IMR-90 (cell line): ENCODE data around the gene HGFAC. TPM values are rescaled to one million over a fixed set of nuclear protein-coding genes. Genes with fewer than 3 reads are reported as not detected.

Experiments used
- ATAC-seq: fragments of 200-7000 bp; cut with Tn5 transposase; 2 replicates; pipeline ENCODE4 v1.9.1; 2020; ENCODE audit warnings: low read depth, mild to moderate bottlenecking, moderate library complexity
- BruUV-seq: library from RNA; stranded (reverse); fragments of 400-500 nt; replicated peaks from 2 replicates; lab custom pipeline; 2021; lab: Mats Ljungman, UMichigan
- CTCF ChIA-PET: fragments of 300-600 bp; formaldehyde crosslinking; extraction: SDS; loops from one replicate; lab custom pipeline; 2021; ENCODE audit warnings: antibody characterized with exemption; lab: Yijun Ruan, JAX
- POLR2A ChIA-PET: fragments of 300-600 bp; sonication (Branson Sonifier 250); formaldehyde crosslinking; loops from one replicate; lab custom pipeline; 2022; ENCODE audit warnings: antibody characterized with exemption; ENCODE audit not compliant: unreplicated experiment; lab: Charles Lee
- DNase-seq: peaks from one replicate; pipeline ENCODE4 v3.0.0; 2013
- H2AFZ ChIP-seq: replicated peaks from 2 replicates; pipeline ENCODE3; 2013; ENCODE audit warnings: low read length, mild to moderate bottlenecking; ENCODE audit not compliant: poor library complexity
- H2AK5ac ChIP-seq: 2 replicates; pipeline ENCODE4 v1.6.1; 2013; ENCODE audit warnings: low read depth, low read length, inconsistent platforms
- H2AK9ac ChIP-seq: replicated peaks from 2 replicates; pipeline ENCODE3; 2013; ENCODE audit warnings: mild to moderate bottlenecking, low read depth, low read length, moderate library complexity; ENCODE audit not compliant: poor library complexity
- H2BK120ac ChIP-seq: 2 replicates; pipeline ENCODE4 v1.6.1; 2013; ENCODE audit warnings: low read depth, low read length, inconsistent platforms
- H2BK15ac ChIP-seq: 3 replicates; pipeline ENCODE4 v1.6.1; 2013; ENCODE audit warnings: low read depth, low read length, inconsistent platforms
- H2BK20ac ChIP-seq: 2 replicates; pipeline ENCODE4 v1.6.1; 2013; ENCODE audit warnings: low read depth, mild to moderate bottlenecking, inconsistent platforms, low read length, moderate library complexity
- H2BK5ac ChIP-seq: 2 replicates; pipeline ENCODE4 v1.6.1; 2013; ENCODE audit warnings: mild to moderate bottlenecking, low read depth, low read length, inconsistent platforms; ENCODE audit not compliant: poor library complexity, severe bottlenecking
- H3K14ac ChIP-seq: replicated peaks from 2 replicates; pipeline ENCODE4 v1.6.1; 2013; ENCODE audit warnings: low read depth, low read length, inconsistent platforms
- H3K18ac ChIP-seq: 2 replicates; pipeline ENCODE4 v1.6.1; 2013; ENCODE audit warnings: low read depth, low read length, control low read depth
- H3K23ac ChIP-seq: 2 replicates; pipeline ENCODE4 v1.6.1; 2013; ENCODE audit warnings: low read depth, low read length, inconsistent platforms
- H3K27ac ChIP-seq: 2 replicates; pipeline ENCODE4 v1.5.1; 2013; ENCODE audit warnings: mild to moderate bottlenecking, control low read depth, low read length; ENCODE audit not compliant: insufficient read depth
- H3K27me3 ChIP-seq: 2 replicates; pipeline ENCODE4 v1.6.1; 2013; ENCODE audit warnings: low read length; ENCODE audit not compliant: control insufficient read depth, insufficient read depth
- H3K36me3 ChIP-seq: 2 replicates; pipeline ENCODE4 v1.6.1; 2013; ENCODE audit warnings: low read length, mixed read lengths; ENCODE audit not compliant: control insufficient read depth, insufficient read depth
- H3K4ac ChIP-seq: 2 replicates; pipeline ENCODE4 v1.6.1; 2013; ENCODE audit warnings: low read depth, low read length, inconsistent platforms
- H3K4me1 ChIP-seq: 2 replicates; pipeline ENCODE4 v1.6.1; 2013; ENCODE audit warnings: low read length, mixed read lengths; ENCODE audit not compliant: control insufficient read depth, insufficient read depth
- H3K4me2 ChIP-seq: 2 replicates; pipeline ENCODE4 v1.6.1; 2013; ENCODE audit warnings: low read depth, mild to moderate bottlenecking, control low read depth, low read length, moderate library complexity
- H3K4me3 ChIP-seq: 2 replicates; pipeline ENCODE4 v1.5.1; 2013; ENCODE audit warnings: low read depth, mild to moderate bottlenecking, control low read depth, low read length, moderate library complexity; ENCODE audit not compliant: insufficient read depth
- H3K56ac ChIP-seq: 2 replicates; pipeline ENCODE4 v1.6.1; 2013; ENCODE audit warnings: low read length, inconsistent platforms; ENCODE audit not compliant: insufficient read depth; ENCODE audit errors: extremely low read depth
- H3K79me1 ChIP-seq, 2 experiments: 2 replicates each; pipeline ENCODE4 v1.6.1; 2013; ENCODE audit warnings: low read length in 2 of 2, inconsistent platforms in 1 of 2, low read depth in 1 of 2
- H3K9ac ChIP-seq: 2 replicates; pipeline ENCODE4 v1.6.1; 2013; ENCODE audit warnings: low read depth, low read length, control low read depth
- H3K9me1 ChIP-seq: 2 replicates; pipeline ENCODE4 v1.6.1; 2013; ENCODE audit warnings: low read length, inconsistent platforms; ENCODE audit not compliant: insufficient read depth
- H3K9me3 ChIP-seq: 2 replicates; pipeline ENCODE4 v1.6.1; 2013; ENCODE audit warnings: low read length; ENCODE audit not compliant: control insufficient read depth, insufficient read depth
- H4K20me1 ChIP-seq: 2 replicates; pipeline ENCODE4 v1.6.1; 2013; ENCODE audit warnings: low read length, inconsistent platforms; ENCODE audit not compliant: insufficient read depth
- H4K5ac ChIP-seq: 2 replicates; pipeline ENCODE4 v1.6.1; 2013; ENCODE audit warnings: mild to moderate bottlenecking, low read depth, low read length, control low read depth
- H4K8ac ChIP-seq, 2 experiments: 2 replicates each; pipeline ENCODE4 v1.6.1; 2013; ENCODE audit warnings: low read depth in 2 of 2, low read length in 2 of 2, control low read depth in 1 of 2, inconsistent platforms in 1 of 2
- H4K91ac ChIP-seq: 2 replicates; pipeline ENCODE4 v1.6.1; 2013; ENCODE audit warnings: low read depth, low read length, inconsistent platforms; ENCODE audit not compliant: insufficient read depth
- BHLHE40 ChIP-seq: fragments of 150-350 bp; IDR thresholded peaks from 2 replicates; pipeline ENCODE4 v1.6.1; 2016; ENCODE audit warnings: mild to moderate bottlenecking, low read depth, low read length
- CEBPB ChIP-seq: IDR thresholded peaks from 2 replicates; pipeline ENCODE4 v1.6.1; 2012; ENCODE audit warnings: low read depth, low read length, improper control_type of control experiment
- CHD1 ChIP-seq: IDR thresholded peaks from 2 replicates; pipeline ENCODE4 v1.6.1; 2012; ENCODE audit warnings: low read depth, low read length, improper control_type of control experiment
- FOS ChIP-seq: fragments of 150-350 bp; IDR thresholded peaks from 2 replicates; pipeline ENCODE4 v1.6.1; 2016; ENCODE audit warnings: low read depth, low read length
- MAFK ChIP-seq: IDR thresholded peaks from 2 replicates; pipeline ENCODE4 v1.6.1; 2012; ENCODE audit warnings: low read depth, low read length, improper control_type of control experiment
- MXI1 ChIP-seq: IDR thresholded peaks from 2 replicates; pipeline ENCODE4 v1.6.1; 2012; ENCODE audit warnings: low read depth, mild to moderate bottlenecking, low read length, moderate library complexity, borderline replicate concordance
- NFE2L2 ChIP-seq: fragments of 150-350 bp; IDR thresholded peaks from 2 replicates; pipeline ENCODE4 v1.6.1; 2016; ENCODE audit warnings: low read depth, mild to moderate bottlenecking, low read length
- POLR2A ChIP-seq: IDR thresholded peaks from 2 replicates; pipeline ENCODE4 v1.6.1; 2012; ENCODE audit warnings: mild to moderate bottlenecking, low read depth, low read length
- RAD21 ChIP-seq: IDR thresholded peaks from 2 replicates; pipeline ENCODE4 v1.6.1; 2012; ENCODE audit warnings: low read length, improper control_type of control experiment
- RCOR1 ChIP-seq: IDR thresholded peaks from 2 replicates; pipeline ENCODE4 v1.6.1; 2012; ENCODE audit warnings: mild to moderate bottlenecking, low read length, improper control_type of control experiment; ENCODE audit not compliant: insufficient replicate concordance
- RFX5 ChIP-seq: IDR thresholded peaks from 2 replicates; pipeline ENCODE4 v1.8.0; 2012; ENCODE audit warnings: low read depth, mild to moderate bottlenecking, low read length, moderate library complexity
- SMC3 ChIP-seq: fragments of 150-350 bp; IDR thresholded peaks from 2 replicates; pipeline ENCODE4 v1.6.1; 2016; ENCODE audit warnings: low read depth, mild to moderate bottlenecking, antibody characterized with exemption, low read length, moderate library complexity
- WGBS, 2 experiments: methylation state at CpG; one replicate each; pipeline versions ENCODE4 v1.1.5 to v1.1.7; 2013; ENCODE audit warnings: missing lambda C conversion rate in 2 of 2; ENCODE audit not compliant: insufficient read length in 1 of 2; ENCODE audit errors: extremely low coverage in 2 of 2; 5-methylcytosine and 5-hydroxymethylcytosine counted together
- dilution Hi-C: fragments of 300-500 bp; cut with HindIII; formaldehyde crosslinking; loops from one replicate; pipeline ENCODE4 v1.14.3; 2018; ENCODE audit warnings: low sequenced_read_pairs; ENCODE audit not compliant: unreplicated experiment
- in situ Hi-C: fragments of 300-500 bp; cut with MboI; formaldehyde crosslinking; loops from 3 replicates; pipeline ENCODE4 v1.14.3; 2019; ENCODE audit warnings: low sequenced_read_pairs, inconsistent platforms, mixed read lengths
- intact Hi-C: fragments of 100-400 bp; cut with micrococcal nuclease; formaldehyde crosslinking; loops from 2 replicates; pipeline ENCODE4 v1.10.0; 2022
- polyA plus RNA-seq, 3 experiments: library from polyadenylated mRNA; depleted of rRNA; stranded (reverse); fragments of >200 nt; gene quantifications; 2 replicates each; pipeline ENCODE4 v1.2.3, GENCODE V29; 2012; ENCODE audit warnings: low replicate concordance in 1 of 3
- total RNA-seq: library from RNA; depleted of rRNA; stranded (reverse); fragments of >200 nt; gene quantifications from 2 replicates; pipeline ENCODE4 v1.2.3, GENCODE V29; 2012

HGFAC gene
- total and polyA plus RNA-seq, 2 of the 4 experiments (the other 2 are of a cell fraction), result 0.05 TPM; not detected in 1

GRCh38 chr4:3461515-3462291 is 19.9 kb downstream of the HGFAC start:
- Histone ChIP-seq H3K9ac (no peak overlapping the region), H3K27me3 (peaks cover 56% of the 10 kb centered on the region), H3K56ac (no peak overlapping the region), H3K14ac (no peak overlapping the region), H3K27ac (no peak overlapping the region), H2BK5ac (no peak overlapping the region), H3K4me1 (no peaks in the 10 kb centered on the region), H3K36me3 (no peaks in the 10 kb centered on the region), H4K5ac (no peak overlapping the region), H3K18ac (no peak overlapping the region), H4K8ac (no peak overlapping the region), H2BK15ac (no peak overlapping the region), H2BK20ac (no peak overlapping the region), H4K91ac (no peak overlapping the region), H3K4me3 (no peak overlapping the region), H3K4me2 (no peak overlapping the region), H2AK5ac (no peak overlapping the region), H3K4ac (no peak overlapping the region), H3K23ac (no peak overlapping the region), H3K9me1 (no peaks in the 10 kb centered on the region), H3K9me3 (no peaks in the 10 kb centered on the region), H2BK120ac (no peak overlapping the region), H3K79me1 (no peaks in the 10 kb centered on the region), H2AFZ (peak overlapping the region; percentile 32), H2AK9ac (no peak overlapping the region), H4K20me1 (no peaks in the 10 kb centered on the region)
- TF ChIP-seq RCOR1, result no peak
- TF ChIP-seq CEBPB, result no peak
- no peak for TF ChIP-seq CHD1
- TF ChIP-seq BHLHE40, result no peak
- TF ChIP-seq RAD21, result no peak
- no peak for TF ChIP-seq MXI1
- TF ChIP-seq NFE2L2, result no peak
- no peak for TF ChIP-seq POLR2A
- TF ChIP-seq MAFK, result no peak
- TF ChIP-seq RFX5, result no peak
- no peak for TF ChIP-seq SMC3
- TF ChIP-seq FOS, result no peak
- dilution Hi-C loops, result no loop called here
- DNase-seq (no peak), ATAC-seq (no peak)
- BruUV-seq, result no TSS peak
- POLR2A ChIA-PET, result no interaction called here
- CTCF ChIA-PET, result no interaction called here
- in situ Hi-C loops, result no loop called here
- WGBS, 2 experiments, result 95% methylated on average over 5 of the region's 25 CpGs; no CpG with 5 or more reads in 1 of the 2 experiments
- intact Hi-C loops, result no loop called here
